Smooth muscle cell of the brain vasculature (primary cell): Measurements from ENCODE around the gene COA4.
A peak's percentile ranks its signal among the peaks of the same experiment; 100 is the strongest.
"Not testable (repeated sequence)": the region's sequence is repeated elsewhere in the genome, so short reads cannot be mapped to it uniquely, and the experiment has no call there.

Source experiments
- DNase-seq: peaks from one replicate; pipeline ENCODE4 v3.0.0-alpha.2; 2012; ENCODE audit warnings: low read depth, low spot score

COA4 gene

GRCh38 chr11:73876424-73877310 lies at the start of gene COA4, which contains the start of gene PAAF1:
Gene COA4 (minus strand): TSS chr11:73876846. CDS start chr11:73873378, 3,468 bp downstream.
Gene PAAF1 (plus strand): TSS chr11:73876999. CDS start chr11:73877022, 23 bp downstream.
- DNase-seq, result peak; percentile 83

DNA sequence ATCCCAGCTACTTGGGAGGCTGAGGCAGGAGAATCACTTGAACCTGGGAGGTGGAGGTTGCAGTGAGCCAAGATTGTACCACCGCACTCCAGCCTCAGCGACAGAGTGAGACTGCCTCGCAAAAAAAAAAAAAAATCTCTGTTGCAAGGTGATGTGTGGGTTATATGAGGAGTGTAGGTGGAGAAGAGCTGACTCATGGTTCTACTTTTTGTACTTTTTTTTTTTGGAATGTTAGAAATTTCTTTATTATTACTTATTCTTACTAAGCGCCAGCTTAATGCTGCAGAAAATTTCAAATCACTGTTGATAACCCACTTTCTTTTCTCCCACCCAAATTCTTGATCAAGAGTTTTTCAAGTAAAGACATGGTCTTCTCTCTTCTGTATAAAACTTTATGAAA lies 44.5 kb upstream of the COA4 start:
- DNase-seq, result no peak

DNA sequence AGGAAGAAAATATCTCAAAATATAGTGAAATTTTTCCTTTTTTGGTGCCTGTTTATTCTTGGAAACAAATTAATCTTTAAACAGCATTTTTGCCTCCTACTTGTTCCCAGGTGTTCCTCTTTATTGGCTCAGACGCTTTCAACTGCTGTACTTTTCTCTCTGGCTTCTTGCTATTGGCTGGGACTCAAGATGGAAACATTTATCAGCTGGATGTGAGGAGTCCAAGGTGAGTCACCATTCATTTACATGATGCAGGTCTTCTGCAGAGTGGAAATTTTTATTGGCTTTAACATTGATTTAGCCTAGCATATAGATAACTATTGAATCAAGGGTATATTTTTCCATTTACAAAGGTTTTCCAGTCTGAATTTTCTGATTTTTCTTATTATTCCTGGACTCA lies 39.8 kb upstream of the COA4 start:
- no peak for DNase-seq

- DNase-seq, result no peak
Measured at GRCh38 chr11:73914284-73914683, 37.6 kb upstream of the COA4 start.

GRCh38 chr11:73913472-73913871 lies 36.8 kb upstream of the COA4 start:
- no peak for DNase-seq

- no peak for DNase-seq
Measured at GRCh38 chr11:73912026-73912425, 35.4 kb upstream of the COA4 start.

GRCh38 chr11:73907191-73907590 lies 30.5 kb upstream of the COA4 start:
- no peak for DNase-seq

DNA sequence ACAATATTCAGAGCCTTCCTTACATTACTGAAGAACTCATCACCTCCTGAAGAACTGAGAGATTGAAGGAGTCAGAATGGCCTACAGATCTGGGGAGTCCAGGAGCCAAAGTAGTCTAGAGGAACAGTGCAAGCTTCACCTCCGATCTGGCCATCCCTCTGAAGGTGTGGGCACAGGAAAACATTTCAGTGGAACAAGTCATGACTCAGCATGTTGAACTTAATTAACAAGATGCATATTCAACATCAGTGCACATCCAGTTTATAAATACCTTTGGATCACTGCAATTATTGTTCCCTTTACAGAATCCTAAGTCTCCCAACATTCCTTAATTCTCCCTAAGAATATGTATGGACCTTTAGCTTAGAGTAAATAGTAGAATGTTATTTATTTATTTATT lies 25.7 kb upstream of the COA4 start:
- no peak for DNase-seq

DNA sequence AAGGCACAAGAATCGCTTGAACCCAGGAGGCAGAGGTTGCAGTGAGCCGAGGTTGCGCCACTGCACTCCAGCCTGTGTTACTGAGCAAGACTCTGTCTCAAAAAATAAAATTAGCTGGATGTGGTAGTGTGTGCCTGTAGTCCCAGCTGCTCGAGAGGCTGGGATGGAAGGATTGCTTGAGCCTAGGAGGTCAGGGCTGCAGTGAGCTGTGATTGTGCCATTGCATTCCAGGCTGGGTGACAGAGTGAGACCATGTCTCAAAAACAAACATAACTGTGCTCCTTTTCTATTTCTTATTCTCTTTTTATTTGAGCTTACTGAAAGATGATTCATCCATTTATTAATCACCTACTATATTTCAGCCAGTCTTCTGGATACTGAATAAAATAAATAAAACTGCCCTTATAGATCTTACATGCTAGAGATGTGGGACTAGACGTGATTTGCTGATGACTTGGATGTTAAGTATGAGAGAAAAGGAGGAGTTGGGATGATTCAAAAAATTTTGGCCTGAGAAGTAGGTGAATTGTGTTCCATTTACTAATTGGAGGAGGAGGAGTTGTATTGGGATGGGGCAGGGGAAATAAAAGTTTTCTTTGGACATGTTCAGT lies 18.2 kb upstream of the COA4 start:
- DNase-seq, result no peak

DNA sequence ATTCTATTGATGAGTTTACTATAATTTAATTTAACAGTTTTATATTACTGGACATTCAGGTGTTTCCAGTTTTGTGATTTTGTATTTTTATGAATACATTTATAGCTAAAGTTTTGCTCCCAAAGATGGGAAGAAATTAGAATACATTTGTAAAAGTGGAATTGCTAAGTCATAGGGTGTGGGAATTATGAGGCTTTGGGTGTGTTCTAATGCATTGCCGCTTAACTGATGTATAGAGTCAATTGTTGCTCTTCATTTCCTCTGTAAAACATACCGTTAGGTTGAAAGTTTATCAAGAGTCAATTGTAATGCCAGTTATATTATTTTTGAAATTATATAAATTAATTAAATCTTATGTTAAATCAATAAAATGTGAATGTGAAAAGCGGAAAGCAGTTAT lies 16.4 kb upstream of the COA4 start:
- no peak for DNase-seq

DNA sequence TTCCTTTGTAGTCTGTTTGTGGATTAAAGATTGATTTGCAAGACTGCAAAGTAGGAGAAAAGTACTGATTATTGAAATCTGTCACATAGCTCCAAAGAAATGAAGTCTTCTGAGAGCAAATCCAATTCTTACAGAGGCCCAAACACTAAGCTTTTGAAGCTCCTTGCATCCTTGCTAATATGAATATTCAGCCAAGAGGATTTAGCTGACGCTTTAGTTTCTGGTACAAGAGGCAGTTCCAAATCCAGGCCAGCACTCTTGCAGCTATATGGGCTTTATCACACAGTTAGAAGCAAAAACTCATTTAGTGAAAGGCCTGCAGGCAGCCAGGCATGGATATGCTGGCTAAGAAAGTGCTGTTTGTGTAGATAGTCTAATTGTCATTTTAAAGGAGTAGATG lies 12.9 kb upstream of the COA4 start:
- no peak for DNase-seq

GRCh38 chr11:73889019-73889418 lies 12.4 kb upstream of the COA4 start:
- no peak for DNase-seq

DNA sequence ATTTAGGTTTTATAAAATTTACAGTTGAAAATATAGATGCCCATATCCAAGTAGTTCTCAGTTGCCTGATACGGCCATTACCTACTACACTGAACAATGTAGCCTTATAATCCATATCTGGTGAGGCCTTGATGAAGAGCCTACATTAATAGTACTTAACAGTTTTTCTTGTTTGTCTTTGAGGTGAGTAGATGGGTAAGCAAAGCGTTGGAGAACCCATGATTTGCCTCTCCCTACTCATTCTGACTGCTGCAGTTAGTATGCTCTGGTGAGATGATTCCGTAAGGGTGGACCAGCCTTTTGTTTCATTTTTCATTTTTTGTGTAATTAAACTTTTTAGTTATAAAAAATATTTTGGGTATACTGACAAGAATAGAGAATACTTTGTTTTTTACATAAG lies 11.6 kb upstream of the COA4 start:
- no peak for DNase-seq

DNA sequence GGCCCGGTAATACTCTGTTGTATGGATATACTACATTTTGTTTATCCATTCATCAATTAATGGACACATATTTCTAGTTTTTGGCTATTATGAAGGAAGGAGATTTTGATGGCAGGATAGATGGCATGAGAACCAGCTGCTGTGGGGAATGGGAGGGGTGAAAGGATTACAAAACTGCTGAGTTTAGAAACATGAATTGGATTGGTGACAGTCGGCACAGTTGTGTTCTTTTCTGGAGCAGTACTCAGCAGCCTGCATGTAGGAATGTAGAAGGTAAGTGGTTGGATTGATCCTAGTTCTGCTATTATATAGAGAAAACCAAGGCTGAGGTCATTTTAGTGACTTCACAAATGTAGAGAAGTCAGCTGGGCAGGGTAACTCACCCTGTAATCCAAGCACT lies 7.2 kb upstream of the COA4 start:
- DNase-seq, result no peak

- DNase-seq, result not testable (repeated sequence)
Measured at GRCh38 chr11:73880449-73880848, 3.8 kb upstream of the COA4 start.

DNA sequence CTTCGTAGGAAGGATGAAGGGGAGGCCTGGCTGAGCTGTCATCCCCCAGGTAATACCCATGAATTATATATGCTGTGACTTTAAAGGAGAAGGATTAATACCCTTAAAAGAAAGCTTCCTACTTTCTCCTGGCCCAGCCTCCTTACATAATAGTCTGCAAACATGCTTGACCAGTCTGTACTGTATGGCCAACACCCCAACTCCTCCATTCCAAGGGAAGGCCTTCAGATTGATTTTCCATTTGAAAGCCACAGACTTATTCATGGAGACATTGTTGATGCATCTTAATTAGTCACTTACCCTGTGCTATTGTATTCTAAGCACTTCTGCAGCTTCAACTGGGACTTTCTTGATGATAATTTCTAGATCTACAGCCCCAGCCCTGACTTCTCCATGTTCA lies 2.1 kb upstream of the COA4 start:
- DNase-seq, result no peak

- DNase-seq, result no peak
Measured at GRCh38 chr11:73875840-73876239, 806 bp downstream of the COA4 start.

DNA sequence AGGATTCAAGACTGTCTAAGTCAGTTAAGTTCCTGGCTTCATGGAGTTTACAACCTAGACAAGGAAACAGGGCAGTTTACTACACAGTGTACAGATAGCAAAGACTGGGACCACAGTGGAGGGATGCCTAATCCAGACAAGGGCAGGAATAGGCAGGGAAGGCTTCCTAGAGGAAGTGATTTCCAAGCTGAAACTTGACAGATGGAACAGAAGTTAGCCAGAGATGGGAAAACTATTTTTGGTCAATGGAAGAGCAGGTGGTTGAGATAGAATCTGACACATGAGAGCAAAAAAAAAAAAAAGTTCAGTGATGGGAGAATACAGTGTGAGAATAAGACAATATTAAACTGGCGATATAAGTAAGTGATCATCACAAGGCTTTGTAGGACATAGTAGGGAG lies 1.3 kb downstream of the COA4 start:
- DNase-seq, result no peak

GRCh38 chr11:73872749-73873357 lies 3.8 kb downstream of the COA4 start:
- DNase-seq, result no peak

DNA sequence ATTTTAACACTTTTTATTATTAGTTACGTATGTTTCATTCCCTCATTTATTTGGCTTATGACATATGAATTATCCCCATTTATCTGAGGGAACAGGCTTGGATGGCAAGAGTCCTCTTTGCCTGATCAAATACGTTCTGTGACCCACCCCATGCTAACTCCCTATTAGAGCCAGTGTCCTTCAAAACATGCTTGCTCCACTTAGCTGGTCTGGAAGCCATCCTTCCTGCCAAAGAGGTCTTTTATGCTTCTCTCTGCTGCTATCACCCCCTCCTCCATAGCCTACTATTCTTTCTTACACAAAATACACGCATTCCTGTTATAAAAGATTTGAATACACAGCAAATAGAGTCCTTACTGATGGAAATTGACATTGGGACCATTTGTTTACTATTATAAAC lies 6.4 kb downstream of the COA4 start:
- no peak for DNase-seq

- DNase-seq, result no peak
Measured at GRCh38 chr11:73869332-73869949, 7.2 kb downstream of the COA4 start.

DNA sequence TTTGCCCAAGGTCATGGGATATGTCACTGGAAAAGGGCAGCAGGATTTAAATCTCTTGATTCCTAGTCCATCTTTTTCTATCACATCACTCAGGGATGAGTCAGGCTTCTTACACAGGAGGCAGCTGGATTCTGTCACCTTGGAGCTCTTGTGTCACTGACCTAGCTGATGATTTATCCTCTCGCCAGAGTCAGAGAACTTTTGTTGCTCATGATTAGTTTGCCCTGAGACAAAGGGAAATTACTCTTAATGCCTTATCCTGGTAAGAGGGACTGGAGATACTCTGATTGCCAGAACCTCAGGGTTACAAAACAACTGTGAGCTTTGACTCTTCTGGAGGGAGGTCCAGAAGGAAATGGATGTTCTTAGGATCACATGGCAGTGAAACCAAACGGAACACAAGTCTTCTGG lies 10.1 kb downstream of the COA4 start:
- peak; percentile 26 for DNase-seq
